SK-N-SH (cell line): Measurements from ENCODE around the gene ZSCAN21.

Experiments
- EP300 ChIP-seq, 2 experiments: IDR thresholded peaks; 2 replicates each; pipeline versions ENCODE4 v1.4.0 to v1.6.1; 2012; ENCODE audit warnings: borderline replicate concordance in 1 of 2, low read depth in 1 of 2, low read length in 1 of 2
- GABPA ChIP-seq: IDR thresholded peaks from 2 replicates; pipeline ENCODE4 v1.4.0; 2012; ENCODE audit warnings: low read depth, mild to moderate bottlenecking
- MXI1 ChIP-seq: IDR thresholded peaks from 2 replicates; pipeline ENCODE4 v1.6.1; 2012; ENCODE audit warnings: mild to moderate bottlenecking, low read depth, low read length, improper control_type of control experiment
- NFIC ChIP-seq: IDR thresholded peaks from 2 replicates; pipeline ENCODE4 v1.4.0; 2012; ENCODE audit warnings: borderline replicate concordance
- NRF1 ChIP-seq: IDR thresholded peaks from 2 replicates; pipeline ENCODE4 v1.6.1; 2012; ENCODE audit warnings: low read depth, mild to moderate bottlenecking, low read length
- POLR2AphosphoS5 ChIP-seq: IDR thresholded peaks from 2 replicates; pipeline ENCODE4 v1.6.1; 2012; ENCODE audit warnings: low read depth, low read length
- RAD21 ChIP-seq: IDR thresholded peaks from 2 replicates; pipeline ENCODE4 v1.6.1; 2012; ENCODE audit warnings: mild to moderate bottlenecking, low read length
- SIN3A ChIP-seq: IDR thresholded peaks from 2 replicates; pipeline ENCODE4 v1.6.1; 2012; ENCODE audit warnings: low read depth, mild to moderate bottlenecking, low read length, moderate library complexity, borderline replicate concordance
- SMC3 ChIP-seq: IDR thresholded peaks from 2 replicates; pipeline ENCODE4 v1.6.1; 2012; ENCODE audit warnings: low read depth, low read length, improper control_type of control experiment
- TAF1 ChIP-seq: IDR thresholded peaks from 2 replicates; pipeline ENCODE4 v1.6.1; 2012; ENCODE audit warnings: low read depth, mild to moderate bottlenecking, low read length, moderate library complexity, borderline replicate concordance
- YY1 ChIP-seq: IDR thresholded peaks from 2 replicates; pipeline ENCODE4 v1.4.0; 2012; ENCODE audit warnings: low read depth, mild to moderate bottlenecking
- TF ChIP-seq, protein P1 (sequence below): fragments of 200-600 bp; sonication (generic); IDR thresholded peaks from 2 replicates; pipeline ENCODE4 v1.6.1; 2017; ENCODE audit warnings: antibody characterized with exemption, mild to moderate bottlenecking, moderate library complexity
- TF ChIP-seq, protein P2 (sequence below): IDR thresholded peaks from 2 replicates; pipeline ENCODE4 v1.4.0; 2012; ENCODE audit warnings: low read depth

DNA sequence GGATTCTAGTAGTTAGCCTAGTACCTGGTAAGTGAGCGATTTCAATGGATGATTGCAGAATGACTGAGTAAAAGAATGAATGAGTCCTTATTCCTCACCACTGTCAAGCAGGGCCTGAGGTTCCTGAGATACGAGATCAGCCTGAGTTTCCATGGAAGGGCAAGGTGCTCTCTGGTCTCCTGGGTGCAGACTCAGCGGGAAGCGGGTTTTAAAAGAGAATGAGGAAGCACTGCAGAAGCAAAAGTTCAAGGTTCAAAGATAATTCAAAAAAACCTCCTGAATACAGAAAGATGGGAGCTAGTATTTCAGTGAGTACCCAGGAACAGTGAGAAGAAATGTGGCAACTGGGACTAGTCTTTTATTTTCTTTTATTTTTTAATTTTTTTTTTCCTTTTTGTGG is 27.6 kb downstream of the ZSCAN21 start:
- TF ChIP-seq MXI1 = no peak
- TF ChIP-seq, protein P1, sequence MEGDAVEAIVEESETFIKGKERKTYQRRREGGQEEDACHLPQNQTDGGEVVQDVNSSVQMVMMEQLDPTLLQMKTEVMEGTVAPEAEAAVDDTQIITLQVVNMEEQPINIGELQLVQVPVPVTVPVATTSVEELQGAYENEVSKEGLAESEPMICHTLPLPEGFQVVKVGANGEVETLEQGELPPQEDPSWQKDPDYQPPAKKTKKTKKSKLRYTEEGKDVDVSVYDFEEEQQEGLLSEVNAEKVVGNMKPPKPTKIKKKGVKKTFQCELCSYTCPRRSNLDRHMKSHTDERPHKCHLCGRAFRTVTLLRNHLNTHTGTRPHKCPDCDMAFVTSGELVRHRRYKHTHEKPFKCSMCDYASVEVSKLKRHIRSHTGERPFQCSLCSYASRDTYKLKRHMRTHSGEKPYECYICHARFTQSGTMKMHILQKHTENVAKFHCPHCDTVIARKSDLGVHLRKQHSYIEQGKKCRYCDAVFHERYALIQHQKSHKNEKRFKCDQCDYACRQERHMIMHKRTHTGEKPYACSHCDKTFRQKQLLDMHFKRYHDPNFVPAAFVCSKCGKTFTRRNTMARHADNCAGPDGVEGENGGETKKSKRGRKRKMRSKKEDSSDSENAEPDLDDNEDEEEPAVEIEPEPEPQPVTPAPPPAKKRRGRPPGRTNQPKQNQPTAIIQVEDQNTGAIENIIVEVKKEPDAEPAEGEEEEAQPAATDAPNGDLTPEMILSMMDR = no peak
- TF ChIP-seq EP300 (IDR thresholded peaks at IDR 0.05; ENCODE audit: borderline replicate concordance in 1 of 2, low read depth in 1 of 2, low read length in 1 of 2) = no peak
- TF ChIP-seq TAF1 = no peak
- TF ChIP-seq, protein P2, sequence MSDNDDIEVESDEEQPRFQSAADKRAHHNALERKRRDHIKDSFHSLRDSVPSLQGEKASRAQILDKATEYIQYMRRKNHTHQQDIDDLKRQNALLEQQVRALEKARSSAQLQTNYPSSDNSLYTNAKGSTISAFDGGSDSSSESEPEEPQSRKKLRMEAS = no peak
- no peak for TF ChIP-seq GABPA
- no peak for TF ChIP-seq POLR2AphosphoS5
- no peak for TF ChIP-seq NRF1
- TF ChIP-seq RAD21 = no peak
- no peak for TF ChIP-seq YY1
- no peak for TF ChIP-seq SIN3A
- TF ChIP-seq SMC3 = no peak
- no peak for TF ChIP-seq NFIC
